HepG2 (cell line): Measurements from ENCODE around the gene PLXNA3. TPM values are rescaled to one million over a fixed set of nuclear protein-coding genes. Genes with fewer than 3 reads are reported as not detected.

Source experiments
- AGO2 ChIP-seq: fragments of 200-400 bp; formaldehyde crosslinking; optimal IDR thresholded peaks from 2 replicates; pipeline ENCODE3; 2017; ENCODE audit warnings: mild to moderate bottlenecking, low read depth, low read length, moderate library complexity
- ARHGAP35 ChIP-seq: sonication (generic); formaldehyde crosslinking; IDR thresholded peaks from 2 replicates; pipeline ENCODE4 v1.9.0; 2022; ENCODE audit warnings: mild to moderate bottlenecking, inconsistent platforms, moderate library complexity, missing genetic modification reagents, borderline replicate concordance
- CHCHD3 ChIP-seq: sonication (generic); formaldehyde crosslinking; IDR thresholded peaks from 2 replicates; pipeline ENCODE4 v1.8.0; 2022; ENCODE audit warnings: mild to moderate bottlenecking, missing genetic modification reagents, moderate library complexity
- CREB1 ChIP-seq, 2 experiments: fragments of 450-650 bp in 1 of 2; IDR thresholded peaks; 2 replicates each; pipeline ENCODE4 v1.6.1; 2016 to 2017; ENCODE audit warnings: control low read depth in 1 of 2, mild to moderate bottlenecking in 1 of 2, missing compliant biosample characterization in 1 of 2, missing genetic modification characterization in 1 of 2
- CREBL2 ChIP-seq: sonication (generic); formaldehyde crosslinking; IDR thresholded peaks from 2 replicates; pipeline ENCODE4 v1.8.1; 2023; ENCODE audit warnings: missing genetic modification reagents, mild to moderate bottlenecking, borderline replicate concordance
- ELF1 ChIP-seq: sonication (generic); formaldehyde crosslinking; IDR thresholded peaks from 2 replicates; pipeline ENCODE4 v1.4.0; 2020; ENCODE audit warnings: missing genetic modification reagents
- ERF ChIP-seq: IDR thresholded peaks from 2 replicates; pipeline ENCODE4 v1.6.1; 2018; ENCODE audit warnings: missing biosample characterization, missing genetic modification reagents
- KDM5A ChIP-seq: fragments of 200-600 bp; sonication (generic); IDR thresholded peaks from 2 replicates; pipeline ENCODE4 v1.7.0; 2018; ENCODE audit warnings: antibody characterized with exemption, mild to moderate bottlenecking, low read length, borderline replicate concordance
- MBNL3 ChIP-seq: fragments of 250-450 bp; sonication (Bioruptor Pico); conservative IDR thresholded peaks from 2 replicates; pipeline ENCODE4 v1.8.0; 2022; ENCODE audit warnings: mild to moderate bottlenecking, inconsistent platforms
- MEIS2 ChIP-seq: sonication (generic); formaldehyde crosslinking; IDR thresholded peaks from 2 replicates; pipeline ENCODE4 v1.9.0; 2021; ENCODE audit warnings: mild to moderate bottlenecking, missing genetic modification reagents
- NPAS2 ChIP-seq: sonication (generic); formaldehyde crosslinking; IDR thresholded peaks from 2 replicates; pipeline ENCODE4 v1.8.0; 2022; ENCODE audit warnings: mild to moderate bottlenecking, missing genetic modification reagents, borderline replicate concordance
- REPIN1 ChIP-seq: sonication (generic); formaldehyde crosslinking; IDR thresholded peaks from 2 replicates; pipeline ENCODE4 v1.8.0; 2022; ENCODE audit warnings: missing genetic modification reagents, low read depth, mild to moderate bottlenecking, borderline replicate concordance
- RORA ChIP-seq: sonication (generic); formaldehyde crosslinking; IDR thresholded peaks from 2 replicates; pipeline ENCODE4 v1.5.0; 2020; ENCODE audit warnings: mild to moderate bottlenecking, missing genetic modification reagents, moderate library complexity
- SMAD1 ChIP-seq: sonication (generic); formaldehyde crosslinking; IDR thresholded peaks from 2 replicates; pipeline ENCODE4 v1.4.0; 2020; ENCODE audit warnings: missing genetic modification reagents, low read depth, mild to moderate bottlenecking, borderline replicate concordance
- SP1 ChIP-seq, 2 experiments: fragments of 450-650 bp in 1 of 2; sonication (generic) in 1 of 2; formaldehyde crosslinking in 1 of 2; IDR thresholded peaks; 2 replicates each; pipeline versions ENCODE4 v1.4.0 to v1.6.1; 2016 to 2020; ENCODE audit warnings: missing genetic modification reagents in 1 of 2
- SRSF9 ChIP-seq: fragments of 200-400 bp; formaldehyde crosslinking; IDR thresholded peaks from 2 replicates; pipeline ENCODE4 v1.6.1; 2018; ENCODE audit warnings: borderline replicate concordance, mild to moderate bottlenecking, low read depth, low read length; ENCODE audit not compliant: insufficient read depth, poor library complexity, severe bottlenecking
- YEATS2 ChIP-seq: sonication (generic); formaldehyde crosslinking; IDR thresholded peaks from 2 replicates; pipeline ENCODE4 v1.4.0; 2020; ENCODE audit warnings: missing genetic modification reagents, borderline replicate concordance
- ZBTB1 ChIP-seq: sonication (generic); formaldehyde crosslinking; IDR thresholded peaks from 2 replicates; pipeline ENCODE4 v1.4.0; 2020; ENCODE audit warnings: missing genetic modification reagents, borderline replicate concordance
- ZBTB2 ChIP-seq: sonication (generic); formaldehyde crosslinking; IDR thresholded peaks from 2 replicates; pipeline ENCODE4 v1.8.0; 2022; ENCODE audit warnings: low read depth, missing genetic modification reagents
- ZNF138 ChIP-seq: sonication (generic); formaldehyde crosslinking; IDR thresholded peaks from 2 replicates; pipeline ENCODE4 v1.5.0; 2020; ENCODE audit warnings: mild to moderate bottlenecking, low read depth, missing genetic modification reagents
- ZNF260 ChIP-seq: sonication (generic); formaldehyde crosslinking; IDR thresholded peaks from 2 replicates; pipeline ENCODE4 v1.4.0; 2020; ENCODE audit warnings: missing genetic modification reagents, low read depth, mild to moderate bottlenecking, borderline replicate concordance
- ZNF503 ChIP-seq: sonication (generic); formaldehyde crosslinking; IDR thresholded peaks from 2 replicates; pipeline ENCODE4 v1.4.0; 2020; ENCODE audit warnings: missing genetic modification reagents
- ZNF670 ChIP-seq: sonication (generic); formaldehyde crosslinking; IDR thresholded peaks from 2 replicates; pipeline ENCODE4 v1.8.0; 2022; ENCODE audit warnings: mild to moderate bottlenecking, missing genetic modification reagents, borderline replicate concordance
- polyA plus RNA-seq, 8 experiments: library from polyadenylated mRNA; depleted of rRNA in 3 of 8; stranded (reverse) in 7 of 8; unstranded in 1 of 8; fragments of >200 nt; fragmentation: Illumina TruSeq in 4 of 8; extraction: Trizol in 4 of 8; gene quantifications; 2 replicates each; pipeline versions ENCODE4 v1.2.1 to v1.2.3, GENCODE V29; 2011 to 2016; ENCODE audit warnings: low read depth in 4 of 8, missing spikeins in 1 of 8, mixed read lengths in 1 of 8; ENCODE audit not compliant: insufficient read depth in 1 of 8
- total RNA-seq, 5 experiments: library from RNA; depleted of rRNA; stranded (reverse); fragments of >200 nt; fragmentation: Illumina TruSeq; extraction: Trizol; gene quantifications; 2 replicates each; pipeline ENCODE4 v1.2.3, GENCODE V29; 2016; ENCODE audit warnings: low read depth in 1 of 5
- TF ChIP-seq, protein P1 (sequence below): IDR thresholded peaks from 2 replicates; pipeline ENCODE4 v1.6.1; 2016; ENCODE audit warnings: mild to moderate bottlenecking, missing biosample characterization, missing genetic modification reagents

PLXNA3 gene
- total and polyA plus RNA-seq, 2 of the 13 experiments (the other 11 are each of a cell fraction or from before 2014, with no cell fraction given): 5.8 to 20.6 TPM

- TF ChIP-seq RORA (CRISPR knock-in tag): no peak
- TF ChIP-seq ERF: peak; percentile 44; the same call in 1 of the 2 replicates
- TF ChIP-seq ZNF503 (CRISPR knock-in tag): 0 out of 2 replicates have a peak, but pooled peaks have one; percentile 24
- no peak for TF ChIP-seq CREBL2
- no peak for TF ChIP-seq ARHGAP35
- TF ChIP-seq SP1 (IDR thresholded peaks at IDR 0.05): no peak
- TF ChIP-seq SP1 (CRISPR knock-in tag; IDR thresholded peaks at IDR 0.05): peak; percentile 61
- no peak for TF ChIP-seq MEIS2
- peak; percentile 65; the same call in 1 of the 2 replicates for TF ChIP-seq KDM5A
- TF ChIP-seq AGO2: no peak
- TF ChIP-seq SMAD1 (CRISPR knock-in tag): no peak
- no peak for TF ChIP-seq ZNF138 (CRISPR knock-in tag)
- peak; percentile 37; the same call in 1 of the 2 replicates for TF ChIP-seq CREB1 (IDR thresholded peaks at IDR 0.05)
- peak; percentile 47 for TF ChIP-seq CREB1 (CRISPR knock-in tag; IDR thresholded peaks at IDR 0.05)
- TF ChIP-seq ZBTB2 (CRISPR knock-in tag): no peak
- TF ChIP-seq ZNF260 (CRISPR knock-in tag): no peak
- TF ChIP-seq ZBTB1 (CRISPR knock-in tag): no peak
- no peak for TF ChIP-seq NPAS2 (CRISPR knock-in tag)
- no peak for TF ChIP-seq REPIN1 (CRISPR knock-in tag)
- TF ChIP-seq MBNL3 (CRISPR knock-in tag): no peak
- no peak for TF ChIP-seq SRSF9
- 0 out of 2 replicates have a peak, but pooled peaks have one; percentile 24 for TF ChIP-seq CHCHD3 (CRISPR knock-in tag)
- TF ChIP-seq ELF1 (CRISPR knock-in tag): no peak
- TF ChIP-seq YEATS2 (CRISPR knock-in tag): 0 out of 2 replicates have a peak, but pooled peaks have one; percentile 36
- no peak for TF ChIP-seq ZNF670 (CRISPR knock-in tag)
- TF ChIP-seq, protein P1, sequence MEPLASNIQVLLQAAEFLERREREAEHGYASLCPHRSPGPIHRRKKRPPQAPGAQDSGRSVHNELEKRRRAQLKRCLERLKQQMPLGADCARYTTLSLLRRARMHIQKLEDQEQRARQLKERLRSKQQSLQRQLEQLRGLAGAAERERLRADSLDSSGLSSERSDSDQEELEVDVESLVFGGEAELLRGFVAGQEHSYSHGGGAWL (CRISPR knock-in tag): no peak
Observed at GRCh38 chrX:154428176-154429171, 29.6 kb upstream of the PLXNA3 start, which contains the start of gene ATP6AP1 (continued).
